GM19328 (cell line): ENCODE measurements around the gene CHMP1A.
A peak's percentile ranks its signal among the peaks of the same experiment; 100 is the strongest.
"Not testable (repeated sequence)": the region's sequence is repeated elsewhere in the genome, so short reads cannot be mapped to it uniquely, and the experiment has no call there.

Experiments used
- ATAC-seq: cut with Tn5 transposase; IDR thresholded peaks from one replicate; pipeline ENCODE4 v1.9.1; 2021; ENCODE audit warnings: mild to moderate bottlenecking, moderate library complexity; ENCODE audit not compliant: unreplicated experiment

The CHMP1A gene

GRCh38 chr16:89657442-89658220 lies at the start of gene CHMP1A, which contains the start of gene SPATA33:
Gene CHMP1A (minus strand): TSS chr16:89657708. CDS start chr16:89657588, 120 bp downstream.
Gene SPATA33 (plus strand): TSS chr16:89657836. CDS start chr16:89657912, 76 bp downstream.
- peak; percentile 82 for ATAC-seq

DNA sequence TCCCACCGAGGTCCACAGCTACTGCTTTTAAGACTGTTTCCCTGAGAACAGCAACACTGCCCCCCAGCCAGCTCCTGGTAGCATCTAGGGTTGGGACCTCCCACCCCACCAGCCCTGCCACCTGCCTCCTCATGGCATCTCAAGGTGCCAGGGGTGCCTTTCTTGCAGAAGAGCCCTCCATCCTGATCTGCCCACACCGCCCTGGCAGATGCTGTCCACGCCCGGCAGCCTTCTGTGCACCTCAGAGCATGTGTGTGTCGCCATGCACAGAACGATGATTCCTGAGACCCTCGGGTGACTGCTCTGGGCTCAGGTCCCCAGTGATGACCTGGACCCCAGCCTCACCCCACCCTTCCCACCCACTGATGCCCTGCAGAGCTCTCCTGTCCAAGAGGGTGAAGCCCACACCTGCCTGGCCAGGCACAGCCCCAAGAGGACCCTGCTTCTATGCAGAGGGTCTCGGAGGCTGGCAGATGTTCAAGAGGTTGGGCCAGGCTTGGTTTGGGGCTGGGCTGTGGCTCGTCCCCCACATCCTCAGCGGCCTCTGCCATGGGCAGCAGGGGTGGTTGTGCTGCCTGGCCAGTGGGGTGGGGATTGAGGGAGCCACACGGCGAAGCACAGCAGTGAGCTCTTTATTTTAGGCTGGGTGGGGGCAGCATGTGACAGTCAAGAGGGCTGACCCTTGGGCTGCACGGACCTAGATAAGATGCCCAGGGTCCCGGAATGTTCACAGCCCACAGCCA lies 49.2 kb upstream of the CHMP1A start:
- no peak for ATAC-seq

DNA sequence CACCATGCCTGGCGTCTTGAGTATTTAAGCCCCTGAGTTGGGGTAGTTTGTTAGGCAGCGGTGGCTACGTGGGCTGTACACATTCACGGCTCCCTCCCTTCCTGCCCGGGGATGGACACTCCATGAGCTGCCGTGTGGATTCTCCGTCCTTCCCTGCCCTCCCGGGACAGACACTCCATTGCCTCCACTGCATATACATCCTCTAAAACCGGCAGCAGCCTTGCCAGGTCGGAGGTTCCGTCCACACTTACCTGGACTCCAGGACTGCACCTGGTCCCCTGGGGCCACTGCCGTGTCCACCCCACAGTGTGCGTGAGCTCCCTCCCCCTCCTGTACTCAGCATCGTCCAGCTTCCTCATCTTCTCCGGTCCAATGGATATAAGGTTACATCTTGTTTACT lies 47.5 kb upstream of the CHMP1A start:
- ATAC-seq, result no peak

DNA sequence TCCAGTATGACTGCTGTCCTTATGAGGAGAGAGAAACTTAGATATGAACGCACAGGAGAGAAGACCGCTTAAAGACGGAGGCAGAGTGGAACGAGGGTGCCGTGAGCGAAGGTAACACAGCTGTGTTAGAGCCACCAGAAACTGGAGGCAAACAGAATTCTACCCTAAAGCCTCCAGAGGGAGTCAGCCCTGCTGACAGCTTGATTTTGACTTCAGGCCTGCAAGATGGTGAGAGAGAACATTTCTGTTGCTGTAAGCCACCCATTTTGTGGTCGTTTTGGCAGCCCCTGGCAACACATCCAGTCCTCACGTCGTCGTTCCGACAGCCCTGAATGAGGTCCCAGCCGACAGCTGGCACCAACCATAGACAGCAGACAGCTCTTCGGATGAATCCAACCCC lies 46.8 kb upstream of the CHMP1A start:
- no peak for ATAC-seq

DNA sequence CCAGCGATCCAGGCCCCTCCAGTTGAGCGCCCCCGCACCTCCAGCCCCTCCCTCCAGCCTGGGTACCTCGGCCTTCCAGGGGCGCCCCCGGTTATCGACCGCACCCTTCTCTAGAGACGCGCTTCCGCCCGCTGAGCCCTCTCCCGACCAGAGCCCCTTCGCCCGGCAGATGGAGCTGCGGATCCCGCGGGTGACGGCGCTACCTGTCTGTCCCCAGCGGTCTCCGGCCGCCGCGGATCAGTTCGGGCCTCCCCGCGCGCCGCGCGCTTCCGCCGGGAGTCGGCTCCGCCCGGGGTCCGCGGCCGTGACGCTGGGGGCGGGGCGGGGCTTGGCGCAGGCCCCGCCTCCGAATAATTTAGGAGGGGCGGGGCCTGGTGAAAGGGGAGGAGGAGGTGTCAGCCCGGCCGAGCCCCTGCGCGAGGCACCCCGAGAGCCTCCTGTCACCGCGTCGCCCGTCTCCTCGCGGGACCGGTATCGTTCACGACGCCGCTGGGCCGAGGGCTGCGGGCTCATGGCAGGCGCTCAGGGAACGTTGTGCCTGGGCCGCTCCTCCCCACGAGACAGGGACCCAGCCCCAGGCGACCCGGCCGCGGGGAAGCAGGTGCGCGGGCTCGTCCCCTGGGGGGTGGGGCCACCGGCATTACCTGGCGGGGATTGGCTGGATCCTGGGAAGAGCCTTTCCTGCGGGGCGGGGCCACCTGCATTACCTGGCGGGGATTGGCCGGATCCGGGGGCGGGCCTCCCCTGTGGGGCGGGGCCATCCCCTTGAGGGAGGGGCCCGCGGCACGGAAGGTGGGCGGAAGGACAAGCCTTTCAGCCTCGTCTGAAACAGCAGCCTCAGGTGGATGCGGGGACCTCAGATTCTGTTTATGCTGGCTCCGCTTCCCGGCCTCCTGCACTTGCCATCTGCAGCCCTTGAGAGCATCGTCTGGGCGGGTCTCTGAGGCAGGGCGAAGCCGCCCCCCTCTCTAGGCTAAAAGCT lies 44.2 kb upstream of the CHMP1A start, which contains the start of gene SPATA2L:
SPATA2L (minus strand) TSS at position 281 of the 982 bp plus-strand sequence. CDS start 473 bp downstream, outside the sequence.
- peak; percentile 73 for ATAC-seq

DNA sequence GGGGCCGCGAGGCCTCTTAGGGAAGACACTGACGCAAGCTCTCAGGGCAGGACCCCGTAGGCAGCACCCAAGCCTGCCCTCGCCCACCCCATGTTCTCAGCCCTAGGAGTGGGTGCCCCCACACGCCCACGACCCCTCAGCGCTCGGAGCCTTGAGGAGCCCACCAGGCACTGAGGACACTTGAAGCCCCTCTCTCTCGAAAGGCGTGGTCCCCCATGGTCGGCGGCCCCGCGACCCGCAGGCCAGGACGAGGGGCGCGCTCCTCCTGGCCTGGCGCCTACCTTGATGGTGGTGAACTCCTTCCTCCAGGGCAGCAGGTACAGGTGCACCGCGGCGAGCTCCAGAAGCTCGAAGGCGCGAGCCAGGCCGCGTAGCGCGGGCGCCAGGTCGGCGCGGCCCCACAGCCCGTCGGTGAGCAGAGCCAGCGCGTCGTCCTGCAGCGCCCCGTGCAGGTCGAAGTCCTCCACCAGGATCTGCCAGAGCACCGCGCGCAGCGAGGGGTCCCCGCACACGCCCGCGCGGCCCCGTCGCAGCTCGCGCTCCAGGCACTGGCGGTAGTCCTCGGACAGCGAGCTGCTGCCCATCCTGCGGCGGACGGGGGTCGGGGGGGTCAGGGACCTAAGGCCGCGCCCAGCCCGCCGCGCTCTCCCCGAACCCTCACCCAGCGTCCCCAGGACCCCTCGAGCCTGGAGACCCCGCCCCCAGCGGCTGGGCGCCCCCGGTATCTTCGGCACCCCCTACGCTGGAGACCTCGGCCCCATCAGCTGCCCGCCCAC lies 43.3 kb upstream of the CHMP1A start:
- ATAC-seq, result no peak

- peak; percentile 35 for ATAC-seq
Observed at GRCh38 chr16:89700100-89700648, 42.7 kb upstream of the CHMP1A start.

DNA sequence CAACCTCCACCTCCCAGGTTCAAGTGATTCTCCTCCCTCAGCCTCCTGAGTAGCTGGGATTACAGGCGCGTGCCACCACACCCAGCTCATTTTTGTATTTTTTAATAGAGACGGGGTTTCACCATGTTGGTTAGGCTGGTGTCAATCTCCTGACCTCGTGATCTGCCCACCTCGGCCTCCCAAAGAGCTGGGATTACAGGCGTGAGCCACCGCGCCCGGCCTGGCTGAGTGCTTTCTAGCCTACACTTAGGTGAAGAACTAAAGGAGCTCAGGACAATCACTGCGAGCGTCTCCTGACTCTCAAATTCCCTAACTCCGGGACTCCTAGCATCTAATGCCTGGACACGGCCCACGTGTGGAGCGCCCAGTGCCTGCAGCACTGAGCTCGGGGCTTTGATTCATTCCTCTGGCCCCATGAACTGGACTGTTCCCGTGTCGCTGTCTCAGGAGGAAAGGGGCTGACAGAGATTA lies 42.2 kb upstream of the CHMP1A start:
- not testable (repeated sequence) for ATAC-seq

DNA sequence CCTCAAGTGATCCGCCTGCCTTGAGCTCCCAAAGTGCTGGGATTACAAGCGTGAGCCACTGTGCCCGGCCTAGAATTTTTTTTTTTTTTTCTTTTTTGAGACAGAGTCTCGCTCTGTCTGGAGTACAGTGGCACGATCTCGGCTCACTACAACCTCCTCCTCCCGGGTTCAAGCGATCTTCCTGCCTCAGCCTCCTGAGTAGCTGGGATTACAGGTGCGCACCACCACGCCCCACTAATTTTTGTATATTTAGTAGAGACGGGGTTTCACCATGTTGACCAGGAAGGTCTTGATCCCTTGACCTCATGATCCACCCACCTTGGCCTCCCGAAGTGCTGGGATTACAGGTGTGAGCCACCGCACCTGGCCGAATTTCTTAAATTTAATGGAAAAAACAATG lies 41.2 kb upstream of the CHMP1A start:
- ATAC-seq, result not testable (repeated sequence)

DNA sequence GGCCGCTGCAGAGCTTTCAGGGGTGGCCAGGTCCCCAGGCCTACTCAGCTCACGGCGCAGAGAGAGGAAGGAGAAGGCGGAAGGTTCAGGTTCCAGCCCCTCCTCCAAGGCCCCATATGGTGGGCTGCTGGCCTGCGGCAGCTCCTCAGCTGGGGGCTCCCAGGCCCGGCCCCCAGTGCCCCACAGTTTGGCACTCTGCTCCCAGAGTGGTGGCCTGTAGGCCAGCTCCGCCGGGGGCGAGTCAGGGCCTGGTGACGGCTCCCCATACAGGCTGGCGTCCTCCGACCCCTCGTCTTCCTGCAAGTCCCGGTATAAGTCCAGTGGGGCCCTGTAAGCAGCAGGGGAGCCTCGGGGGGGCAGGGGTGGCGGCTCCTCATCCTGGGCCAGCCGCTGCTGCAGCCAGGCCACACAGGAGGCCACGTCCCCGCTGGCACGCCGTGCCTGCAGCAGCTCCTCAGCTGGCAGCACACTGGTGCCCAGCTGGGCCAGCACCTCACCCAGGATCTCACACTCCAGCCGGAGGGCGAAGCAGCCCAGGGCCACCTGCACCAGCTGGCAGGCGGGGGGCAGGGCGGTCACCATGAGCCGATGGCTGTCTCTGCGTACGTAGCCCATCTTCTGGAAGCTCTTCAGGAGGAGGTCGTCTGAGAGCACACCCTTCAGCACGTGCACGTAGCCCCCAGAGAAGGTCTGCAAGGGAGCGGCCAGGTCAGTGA lies 40.3 kb upstream of the CHMP1A start:
- ATAC-seq, result no peak

- ATAC-seq, result no peak
Observed at GRCh38 chr16:89697161-89697615, 39.7 kb upstream of the CHMP1A start.

DNA sequence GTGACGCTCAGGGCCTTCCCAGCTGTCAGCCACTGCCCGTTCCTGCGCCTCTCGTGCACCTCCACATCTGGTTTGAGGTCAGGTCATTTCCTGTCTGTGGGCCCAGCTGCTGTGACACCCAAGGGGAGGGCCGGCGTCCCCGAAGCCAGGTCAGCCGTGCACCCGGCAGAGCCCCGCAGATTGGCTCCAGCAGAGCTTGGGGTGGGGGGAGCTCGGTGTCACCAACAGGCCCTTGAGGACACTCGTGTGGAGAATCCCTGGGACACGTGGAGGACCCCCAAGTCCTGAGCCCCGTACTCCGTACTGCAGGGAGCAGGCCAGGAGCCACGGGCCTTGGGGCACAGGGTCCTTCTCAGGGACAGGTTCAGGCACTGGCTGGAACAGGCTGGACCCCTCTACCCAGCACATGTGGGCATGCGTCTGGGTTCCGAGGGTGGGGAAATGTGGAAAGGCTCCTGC lies 39.2 kb upstream of the CHMP1A start:
- no peak for ATAC-seq

GRCh38 chr16:89695875-89696669 lies 38.6 kb upstream of the CHMP1A start:
- no peak for ATAC-seq

GRCh38 chr16:89695086-89695874 lies 37.8 kb upstream of the CHMP1A start:
- no peak for ATAC-seq

- not testable (repeated sequence) for ATAC-seq
Observed at GRCh38 chr16:89694784-89695085, 37.2 kb upstream of the CHMP1A start.

DNA sequence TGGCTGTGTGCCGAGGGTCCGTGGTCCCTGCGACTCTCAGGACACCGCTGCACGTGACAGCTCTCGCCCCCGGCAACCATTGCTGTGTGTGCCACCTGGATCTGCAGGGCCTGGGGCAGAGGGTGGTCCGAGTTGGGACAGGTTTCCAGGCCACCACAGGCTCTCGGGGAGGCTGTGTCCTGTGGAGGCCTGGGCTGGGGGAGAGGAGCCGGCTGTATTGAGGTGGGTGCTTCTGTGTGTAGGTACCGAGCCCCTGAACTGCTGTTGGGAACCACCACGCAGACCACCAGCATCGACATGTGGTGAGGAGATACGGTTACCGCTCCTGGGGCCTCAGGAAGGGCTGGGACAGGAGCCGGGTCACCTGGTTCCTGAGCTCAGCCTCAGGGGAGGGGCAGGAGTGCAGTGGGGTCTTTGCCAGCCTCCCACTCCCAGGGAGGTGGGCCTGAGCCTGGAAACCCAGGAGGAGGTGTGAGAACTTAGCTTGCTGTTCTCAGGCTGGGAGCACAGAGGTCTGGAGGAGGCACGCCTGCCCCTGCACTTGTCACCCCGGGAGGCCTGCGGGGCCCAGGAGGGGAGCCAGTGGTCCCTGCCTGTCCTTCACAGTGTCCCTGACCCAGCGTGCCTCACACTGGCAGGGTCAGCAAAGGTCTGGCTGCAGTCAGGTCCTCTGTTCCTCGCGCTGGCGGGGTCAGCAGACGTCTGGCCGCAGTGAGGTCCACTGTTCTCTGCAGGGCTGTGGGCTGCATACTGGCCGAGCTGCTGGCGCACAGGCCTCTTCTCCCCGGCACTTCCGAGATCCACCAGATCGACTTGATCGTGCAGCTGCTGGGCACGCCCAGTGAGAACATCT lies 36.6 kb upstream of the CHMP1A start:
- ATAC-seq, result no peak
